PC-3 (cell line): ENCODE results near the gene TNFRSF25.

Source experiments
- CTCF ChIP-seq: fragments of 300-600 bp; sonication (generic); conservative IDR thresholded peaks from 2 replicates; pipeline ENCODE4 v1.5.1; 2017; ENCODE audit warnings: antibody characterized with exemption, low read depth, mild to moderate bottlenecking, low read length
- EZH2 ChIP-seq: fragments of 300-600 bp; sonication (generic); IDR thresholded peaks from one replicate; pipeline ENCODE4 v1.6.1; 2017; ENCODE audit warnings: antibody characterized with exemption, mild to moderate bottlenecking, low read length; ENCODE audit not compliant: unreplicated experiment
- EZH2phosphoT487 ChIP-seq: fragments of 300-600 bp; sonication (generic); IDR thresholded peaks from 2 replicates; pipeline ENCODE4 v1.6.1; 2018; ENCODE audit warnings: mild to moderate bottlenecking, antibody characterized with exemption, low read length, borderline replicate concordance

- TF ChIP-seq CTCF: no peak
- TF ChIP-seq EZH2: no peak
- TF ChIP-seq EZH2phosphoT487: no peak
Observed at GRCh38 chr1:6474815-6475282, 8.9 kb upstream of the TNFRSF25 start.
